Astrocyte of the cerebellum (primary cell): ENCODE measurements around the gene FARSB.

Source experiments
- DNase-seq: peaks from one replicate; pipeline ENCODE4 v3.0.0-alpha.2; 2011; ENCODE audit warnings: low read depth
- H3K4me3 ChIP-seq: 2 replicates; pipeline ENCODE4 v1.5.1; 2011; ENCODE audit warnings: mild to moderate bottlenecking, low read depth, low read length, moderate library complexity
- in situ Hi-C: cut with HindIII; loops from 2 replicates; pipeline ENCODE4 v1.10.0; 2017; ENCODE audit warnings: low sequenced_read_pairs
- TF ChIP-seq, protein P1 (sequence below): IDR thresholded peaks from 2 replicates; pipeline ENCODE4 v1.5.1; 2012; ENCODE audit warnings: low read length, low read depth, moderate library complexity, mild to moderate bottlenecking; ENCODE audit errors: missing control alignments

FARSB gene

DNA sequence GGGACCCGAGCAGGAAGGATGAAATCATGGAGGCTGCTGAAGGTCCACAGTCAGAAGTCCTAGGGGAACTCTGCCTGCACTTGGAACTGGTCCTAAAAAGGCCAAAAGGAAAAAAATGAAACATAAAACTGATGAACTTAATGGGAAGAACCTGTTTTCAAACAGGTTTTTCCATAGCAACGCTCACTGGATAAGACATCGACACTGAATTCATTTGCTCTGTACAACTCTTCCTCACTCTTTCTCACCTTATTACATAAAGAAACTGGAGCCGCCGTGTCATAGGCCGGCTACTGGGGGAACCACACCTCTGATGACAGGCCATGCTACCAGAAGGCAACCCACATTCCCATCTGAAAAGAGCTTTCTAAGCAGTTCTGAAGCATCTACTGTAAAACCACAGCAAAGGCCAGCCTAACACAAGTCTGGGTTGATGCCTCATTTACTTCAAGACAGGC lies 83.6 kb downstream of the FARSB start:
- in situ Hi-C loops, result loop anchor here (5.0 kb wide), 1 partner anchor 35 kb away; no protein-coding TSS in a partner anchor
- H3K4me3 ChIP-seq, result no peak overlapping the region
- TF ChIP-seq, protein P1, sequence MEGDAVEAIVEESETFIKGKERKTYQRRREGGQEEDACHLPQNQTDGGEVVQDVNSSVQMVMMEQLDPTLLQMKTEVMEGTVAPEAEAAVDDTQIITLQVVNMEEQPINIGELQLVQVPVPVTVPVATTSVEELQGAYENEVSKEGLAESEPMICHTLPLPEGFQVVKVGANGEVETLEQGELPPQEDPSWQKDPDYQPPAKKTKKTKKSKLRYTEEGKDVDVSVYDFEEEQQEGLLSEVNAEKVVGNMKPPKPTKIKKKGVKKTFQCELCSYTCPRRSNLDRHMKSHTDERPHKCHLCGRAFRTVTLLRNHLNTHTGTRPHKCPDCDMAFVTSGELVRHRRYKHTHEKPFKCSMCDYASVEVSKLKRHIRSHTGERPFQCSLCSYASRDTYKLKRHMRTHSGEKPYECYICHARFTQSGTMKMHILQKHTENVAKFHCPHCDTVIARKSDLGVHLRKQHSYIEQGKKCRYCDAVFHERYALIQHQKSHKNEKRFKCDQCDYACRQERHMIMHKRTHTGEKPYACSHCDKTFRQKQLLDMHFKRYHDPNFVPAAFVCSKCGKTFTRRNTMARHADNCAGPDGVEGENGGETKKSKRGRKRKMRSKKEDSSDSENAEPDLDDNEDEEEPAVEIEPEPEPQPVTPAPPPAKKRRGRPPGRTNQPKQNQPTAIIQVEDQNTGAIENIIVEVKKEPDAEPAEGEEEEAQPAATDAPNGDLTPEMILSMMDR, result no peak
- no peak for DNase-seq

DNA sequence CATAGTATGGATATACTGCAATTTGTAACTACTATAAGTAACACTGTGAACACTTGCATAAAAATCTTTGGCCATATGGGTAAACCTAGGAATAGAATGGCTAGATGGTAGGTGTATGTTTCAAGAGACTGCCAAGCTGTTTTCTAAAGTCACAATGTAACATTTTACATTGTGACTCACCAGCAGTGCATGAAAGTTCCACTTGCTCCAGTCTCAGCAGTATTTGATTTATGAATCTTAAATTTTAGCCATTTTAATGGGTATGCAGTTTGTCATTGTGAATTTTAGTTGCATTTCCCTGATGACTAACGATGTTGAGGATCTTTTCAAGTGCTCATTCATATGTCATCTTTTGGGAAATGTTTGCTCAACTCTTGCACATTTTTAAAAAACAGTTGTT lies 86.1 kb downstream of the FARSB start:
- DNase-seq, result no peak
- no peak overlapping the region for H3K4me3 ChIP-seq
- TF ChIP-seq, protein P1, result no peak
- in situ Hi-C loops, result loop anchor here (5.0 kb wide), 1 partner anchor 37 kb away; no protein-coding TSS in a partner anchor

DNA sequence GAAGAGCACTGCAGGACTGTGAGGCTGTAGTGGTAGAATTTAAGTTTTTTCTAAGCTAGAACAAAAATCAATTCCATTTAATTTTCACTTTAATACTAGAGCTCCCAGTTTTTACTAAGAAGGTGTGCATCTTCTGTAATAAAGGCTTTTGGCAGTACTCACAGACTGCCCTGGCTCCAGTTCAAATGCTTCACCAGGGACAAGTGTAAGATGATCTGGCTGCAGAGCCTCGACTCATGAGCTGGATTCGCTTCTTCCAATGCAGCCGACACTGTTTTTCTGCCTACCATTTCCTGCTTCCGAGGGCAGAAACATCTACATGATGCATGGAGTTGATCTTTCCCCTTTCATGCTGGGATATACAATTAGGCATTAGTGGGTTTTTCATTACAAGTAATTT lies 87.0 kb downstream of the FARSB start:
- in situ Hi-C loops, result no loop called here
- no peak overlapping the region for H3K4me3 ChIP-seq
- DNase-seq, result peak; percentile 81
- TF ChIP-seq, protein P1, result no peak

DNA sequence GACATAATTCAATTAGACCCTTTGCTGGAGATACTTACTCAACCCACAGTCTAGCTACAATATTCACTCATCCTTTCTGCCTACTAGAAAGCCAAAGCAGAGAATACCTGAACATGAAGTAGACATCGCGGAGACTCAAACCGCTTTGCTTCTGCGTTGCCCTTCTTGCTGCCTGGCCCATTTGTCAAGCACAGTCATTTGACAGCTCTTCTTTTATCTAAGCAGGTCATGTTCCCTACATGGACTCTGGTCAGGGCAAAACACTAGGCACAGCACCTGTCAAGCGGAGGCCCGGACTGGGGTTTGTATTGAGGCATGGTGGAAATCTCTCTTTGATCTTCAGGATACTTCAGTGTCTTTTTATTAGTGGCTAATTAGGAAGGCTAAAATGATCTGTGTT lies 89.7 kb downstream of the FARSB start:
- no peak overlapping the region for H3K4me3 ChIP-seq
- TF ChIP-seq, protein P1, result no peak
- no peak for DNase-seq
- in situ Hi-C loops, result no loop called here

DNA sequence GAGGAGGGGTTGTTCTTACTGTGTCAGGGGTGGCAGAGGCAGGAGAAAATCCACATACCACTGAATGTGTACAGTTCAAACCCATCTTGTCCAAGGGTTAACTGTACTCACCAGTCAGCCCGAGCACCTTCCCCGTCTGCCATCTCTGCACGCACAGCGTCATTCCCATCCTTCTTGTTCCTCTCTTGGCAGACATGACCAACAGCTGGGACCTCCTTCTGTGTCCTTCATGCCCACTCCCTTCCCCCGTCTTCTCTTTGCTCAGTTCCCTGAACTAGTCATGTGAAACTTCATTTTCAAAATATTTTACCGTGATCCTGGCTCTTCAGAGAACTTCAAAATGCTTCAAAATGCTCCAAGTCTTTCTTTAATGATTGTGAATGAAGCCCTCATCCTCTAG lies 92.0 kb downstream of the FARSB start:
- TF ChIP-seq, protein P1, result no peak
- DNase-seq, result no peak
- no peak overlapping the region for H3K4me3 ChIP-seq
- in situ Hi-C loops, result no loop called here

DNA sequence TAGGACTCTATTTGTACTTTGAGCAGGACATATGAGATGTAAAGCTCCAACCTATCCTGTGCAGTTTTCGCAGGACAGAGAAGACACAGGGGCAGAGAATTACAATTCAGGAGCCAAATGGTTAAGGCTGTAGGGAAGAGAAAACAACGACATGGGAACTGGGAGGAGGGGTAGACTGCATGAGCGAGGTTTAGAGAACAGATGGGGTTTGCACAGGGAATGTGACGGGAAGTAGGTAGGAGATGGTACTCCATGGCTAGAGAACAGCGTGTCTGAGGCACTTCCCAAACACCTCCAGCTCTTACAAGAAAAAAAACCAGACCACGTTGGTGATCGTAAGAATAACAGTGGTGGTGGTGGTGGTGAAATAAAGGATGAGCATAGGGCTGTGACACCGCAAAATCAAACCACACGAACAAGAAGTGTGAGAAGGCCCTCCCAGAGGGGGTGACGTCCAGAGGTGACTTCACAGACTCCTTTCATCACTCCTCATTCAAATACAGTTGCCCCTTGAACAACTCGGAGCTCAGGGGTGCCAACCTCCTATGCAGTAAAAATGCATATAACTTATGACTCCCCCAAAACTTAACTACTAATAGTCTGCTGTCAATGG lies 92.7 kb downstream of the FARSB start:
- no peak for DNase-seq

More for the DNA sequence above, 92.7 kb downstream of the FARSB start:
- in situ Hi-C loops, result no loop called here
- TF ChIP-seq, protein P1, result no peak
- no peak overlapping the region for H3K4me3 ChIP-seq
